GM12892 (cell line): ENCODE data around the gene PFKFB4.

Experiments used
- POLR2A ChIP-seq: IDR thresholded peaks from 2 replicates; pipeline ENCODE4 v1.6.1; 2011; ENCODE audit warnings: low read depth, low read length, control low read depth
- POLR2AphosphoS5 ChIP-seq: IDR thresholded peaks from 2 replicates; pipeline ENCODE4 v1.6.1; 2011; ENCODE audit warnings: low read depth, low read length, control low read depth
- TAF1 ChIP-seq: IDR thresholded peaks from 2 replicates; pipeline ENCODE4 v1.6.1; 2011; ENCODE audit warnings: low read depth, mild to moderate bottlenecking, control low read depth, low read length, borderline replicate concordance

DNA sequence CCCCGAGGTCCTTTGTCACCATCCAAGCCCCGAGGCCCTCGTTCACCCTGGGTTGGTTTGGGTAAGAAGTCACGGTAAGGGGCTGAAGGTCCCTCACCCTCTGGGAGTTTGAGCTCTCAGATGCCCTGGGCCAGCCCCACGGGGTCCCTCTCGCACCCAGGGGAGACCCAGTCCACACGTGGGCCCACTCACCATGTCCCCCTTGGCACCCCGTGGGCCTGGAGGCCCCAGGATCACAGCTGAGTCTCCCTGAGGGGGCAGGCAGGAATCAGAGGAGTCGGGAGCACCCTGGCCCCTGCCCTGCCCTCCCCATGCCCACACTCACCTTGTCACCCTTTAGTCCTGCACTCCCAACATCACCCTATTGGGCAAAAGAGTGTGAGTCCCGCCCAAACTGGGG, 12.8 kb upstream of the PFKFB4 start:
- TF ChIP-seq POLR2AphosphoS5 (no peak), TAF1 (no peak), POLR2A (no peak)
